Stimulated activated CD8-positive, alpha-beta memory T cell treated with anti-CD3 and anti-CD28 coated beads, Interleukin-2, amount 100 ng/mL, for 1 hour (primary cell): ENCODE measurements around the gene JAKMIP2.

Experiments used
- DNase-seq, 2 donors: peaks; one replicate each; pipeline ENCODE4 v3.0.0-alpha.2; 2020; ENCODE audit warnings: low read depth in 2 of 2

The JAKMIP2 gene

GRCh38 chr5:147788023-147788422, 5.5 kb upstream of the JAKMIP2 start:
- DNase-seq: no peak

- no peak for DNase-seq
Measured at GRCh38 chr5:147786142-147786541, 3.6 kb upstream of the JAKMIP2 start.

GRCh38 chr5:147784146-147784987, 1.8 kb upstream of the JAKMIP2 start:
- no peak for DNase-seq

- no peak for DNase-seq
Measured at GRCh38 chr5:147780924-147781573, 1.5 kb downstream of the JAKMIP2 start.

- no peak for DNase-seq
Measured at GRCh38 chr5:147779694-147780093, 2.8 kb downstream of the JAKMIP2 start.

- no peak for DNase-seq
Measured at GRCh38 chr5:147776989-147777388, 5.5 kb downstream of the JAKMIP2 start.

- no peak for DNase-seq
Measured at GRCh38 chr5:147773587-147773986, 8.9 kb downstream of the JAKMIP2 start.

- DNase-seq: no peak
Measured at GRCh38 chr5:147773139-147773538, 9.4 kb downstream of the JAKMIP2 start.

GRCh38 chr5:147767048-147767447, 15.5 kb downstream of the JAKMIP2 start:
- DNase-seq: no peak

- no peak for DNase-seq
Measured at GRCh38 chr5:147763791-147764525, 18.6 kb downstream of the JAKMIP2 start.

- no peak for DNase-seq
Measured at GRCh38 chr5:147760086-147760875, 22.2 kb downstream of the JAKMIP2 start.

- no peak for DNase-seq
Measured at GRCh38 chr5:147759441-147759840, 23.1 kb downstream of the JAKMIP2 start.

GRCh38 chr5:147756566-147756965, 26.0 kb downstream of the JAKMIP2 start:
- DNase-seq: no peak

GRCh38 chr5:147754372-147755122, 28.0 kb downstream of the JAKMIP2 start:
- DNase-seq: no peak

- DNase-seq: no peak
Measured at GRCh38 chr5:147753765-147754164, 28.8 kb downstream of the JAKMIP2 start.

- DNase-seq: no peak
Measured at GRCh38 chr5:147752666-147753290, 29.8 kb downstream of the JAKMIP2 start.

- no peak for DNase-seq
Measured at GRCh38 chr5:147752033-147752432, 30.5 kb downstream of the JAKMIP2 start.

GRCh38 chr5:147751156-147751830, 31.2 kb downstream of the JAKMIP2 start:
- no peak for DNase-seq

GRCh38 chr5:147750065-147750464, 32.5 kb downstream of the JAKMIP2 start:
- DNase-seq: no peak

GRCh38 chr5:147748590-147748989, 33.9 kb downstream of the JAKMIP2 start:
- no peak for DNase-seq
